ENCODE measurements around the gene WDR53.
"Not testable (repeated sequence)": the region's sequence is repeated elsewhere in the genome, so short reads cannot be mapped to it uniquely, and the experiment has no call there.

WDR53 gene

GRCh38 chr3:196544491-196544992 is 23.8 kb downstream of the WDR53 start:
- Mint-ChIP-seq H3K27ac (no peak overlapping the region), H3K9me3 (peaks cover 11 to 15% of the 10 kb centered on the region in 2 donors), H3K4me3 (no peak overlapping the region), H3K4me1 (no peaks in the 10 kb centered on the region), H3K27me3 (no peaks in the 10 kb centered on the region)
- ATAC-seq, result no peak
- DNase-seq, result no peak

- Mint-ChIP-seq H3K27me3 (no peaks in the 10 kb centered on the region), H3K9me3 (no peaks in the 10 kb centered on the region), H3K27ac (no peak overlapping the region), H3K4me3 (no peak overlapping the region), H3K4me1 (peaks cover 6% of the 10 kb centered on the region)
- ATAC-seq (no peak), DNase-seq (no peak)
Measured at GRCh38 chr3:196541684-196542445, 26.5 kb downstream of the WDR53 start.

- no peak for ATAC-seq
Measured at GRCh38 chr3:196537319-196537984, 30.9 kb downstream of the WDR53 start.

GRCh38 chr3:196533260-196533681 is 35.1 kb downstream of the WDR53 start:
- Mint-ChIP-seq H3K27ac (no peak overlapping the region), H3K4me3 (no peak overlapping the region), H3K27me3 (no peaks in the 10 kb centered on the region), H3K9me3 (no peaks in the 10 kb centered on the region), H3K4me1 (peaks cover 6% of the 10 kb centered on the region)
- ATAC-seq (no peak), DNase-seq (no peak)

More at GRCh38 chr3:196537319-196537984, 30.9 kb downstream of the WDR53 start:
- Mint-ChIP-seq H3K4me1 (peaks cover 6% of the 10 kb centered on the region), H3K27ac (peak overlapping the region in 1 of 2 donors; percentile 69), H3K27me3 (no peaks in the 10 kb centered on the region), H3K4me3 (no peak overlapping the region), H3K9me3 (no peaks in the 10 kb centered on the region)
- DNase-seq, result peak; percentile 49 to 55

- Mint-ChIP-seq H3K9me3 (no peaks in the 10 kb centered on the region), H3K27me3 (no peaks in the 10 kb centered on the region), H3K4me1 (peaks cover 10% of the 10 kb centered on the region), H3K4me3 (no peak overlapping the region), H3K27ac (no peak overlapping the region)
- no peak for ATAC-seq
- DNase-seq, result no peak
Measured at GRCh38 chr3:196531418-196531817, 36.9 kb downstream of the WDR53 start.

- Mint-ChIP-seq H3K27ac (peak overlapping the region; percentile 61 to 89), H3K4me3 (peak overlapping the region; percentile 77 to 83), H3K27me3 (no peaks in the 10 kb centered on the region), H3K4me1 (peaks cover 10% of the 10 kb centered on the region), H3K9me3 (no peaks in the 10 kb centered on the region)
- DNase-seq (peak; percentile 89 to 96), ATAC-seq (peak; percentile 98)
Measured at GRCh38 chr3:196528639-196529233, 39.6 kb downstream of the WDR53 start.

GRCh38 chr3:196525141-196525540 is 43.2 kb downstream of the WDR53 start:
- Mint-ChIP-seq H3K4me1 (peaks cover 10% of the 10 kb centered on the region), H3K27me3 (no peaks in the 10 kb centered on the region), H3K4me3 (no peak overlapping the region), H3K27ac (no peak overlapping the region), H3K9me3 (peaks cover 18 to 21% of the 10 kb centered on the region in 2 donors)
- no peak for DNase-seq
- ATAC-seq, result no peak

GRCh38 chr3:196524527-196524926 is 43.8 kb downstream of the WDR53 start:
- ATAC-seq (no peak), DNase-seq (no peak)
- Mint-ChIP-seq H3K4me1 (peaks cover 10% of the 10 kb centered on the region), H3K9me3 (peaks cover 24 to 28% of the 10 kb centered on the region in 2 donors), H3K27ac (no peak overlapping the region), H3K27me3 (no peaks in the 10 kb centered on the region), H3K4me3 (no peak overlapping the region)

GRCh38 chr3:196523841-196524240 is 44.5 kb downstream of the WDR53 start:
- Mint-ChIP-seq H3K4me1 (peaks cover 10% of the 10 kb centered on the region), H3K27ac (no peak overlapping the region), H3K9me3 (peaks cover 31 to 34% of the 10 kb centered on the region in 2 donors), H3K4me3 (no peak overlapping the region), H3K27me3 (no peaks in the 10 kb centered on the region)
- no peak for DNase-seq
- no peak for ATAC-seq

- ATAC-seq, H3K4me3 Mint-ChIP-seq, DNase-seq, H3K27ac Mint-ChIP-seq, H3K27me3 Mint-ChIP-seq, H3K4me1 Mint-ChIP-seq: not testable (repeated sequence)
- peaks cover 33 to 38% of the 10 kb centered on the region in 2 donors for H3K9me3 Mint-ChIP-seq
Measured at GRCh38 chr3:196521291-196521690, 47.1 kb downstream of the WDR53 start.

- Mint-ChIP-seq H3K4me1 (no peaks in the 10 kb centered on the region), H3K27ac (no peak overlapping the region), H3K4me3 (no peak overlapping the region), H3K27me3 (no peaks in the 10 kb centered on the region), H3K9me3 (peaks cover 36 to 42% of the 10 kb centered on the region in 2 donors)
- DNase-seq, result peak in 1 of 2 donors; percentile 26
- no peak for ATAC-seq
Measured at GRCh38 chr3:196519718-196520082, 48.7 kb downstream of the WDR53 start.

GRCh38 chr3:196518966-196519717 is 49.2 kb downstream of the WDR53 start:
- no peak overlapping the region for H3K27ac Mint-ChIP-seq

GRCh38 chr3:196517919-196518318 is 50.4 kb downstream of the WDR53 start:
- no peak overlapping the region for H3K27ac Mint-ChIP-seq
- H3K4me1 Mint-ChIP-seq, result no peaks in the 10 kb centered on the region
- ATAC-seq (no peak), DNase-seq (no peak)
- H3K9me3 Mint-ChIP-seq, result peaks cover 41 to 42% of the 10 kb centered on the region in 2 donors
- no peak overlapping the region for H3K4me3 Mint-ChIP-seq
- H3K27me3 Mint-ChIP-seq, result no peaks in the 10 kb centered on the region

More at GRCh38 chr3:196518966-196519717, 49.2 kb downstream of the WDR53 start:
- Mint-ChIP-seq H3K9me3 (peaks cover 37 to 42% of the 10 kb centered on the region in 2 donors), H3K4me1 (no peaks in the 10 kb centered on the region), H3K27me3 (no peaks in the 10 kb centered on the region), H3K4me3 (no peak overlapping the region)
- ATAC-seq, result peak; percentile 72
- peak; percentile 50 to 60 for DNase-seq

- no peak overlapping the region for H3K27ac Mint-ChIP-seq
- no peaks in the 10 kb centered on the region for H3K27me3 Mint-ChIP-seq
- H3K4me3 Mint-ChIP-seq, result no peak overlapping the region
- no peak for ATAC-seq
- H3K9me3 Mint-ChIP-seq, result peaks cover 41 to 42% of the 10 kb centered on the region in 2 donors
- DNase-seq, result no peak
- peaks cover under 1% of the 10 kb centered on the region for H3K4me1 Mint-ChIP-seq
Measured at GRCh38 chr3:196517162-196517800, 51.1 kb downstream of the WDR53 start.
